ENCODE data around the gene IGSF3.
"Not testable (repeated sequence)": the region's sequence is repeated elsewhere in the genome, so short reads cannot be mapped to it uniquely, and the experiment has no call there.

The IGSF3 gene

GRCh38 chr1:116595946-116596741 is 71.4 kb downstream of the IGSF3 start:
- DNase-seq = peak; percentile 34

- DNase-seq = not testable (repeated sequence)
Observed at GRCh38 chr1:116595065-116595840, 72.3 kb downstream of the IGSF3 start.

- not testable (repeated sequence) for DNase-seq
Observed at GRCh38 chr1:116593977-116594376, 73.6 kb downstream of the IGSF3 start.

GRCh38 chr1:116593401-116593800 is 74.1 kb downstream of the IGSF3 start:
- not testable (repeated sequence) for DNase-seq

GRCh38 chr1:116591951-116592605 is 75.5 kb downstream of the IGSF3 start:
- not testable (repeated sequence) for DNase-seq

- DNase-seq = peak; percentile 42
Observed at GRCh38 chr1:116591006-116591950, 76.3 kb downstream of the IGSF3 start.

GRCh38 chr1:116590359-116591005 is 77.1 kb downstream of the IGSF3 start:
- DNase-seq = not testable (repeated sequence)

GRCh38 chr1:116589101-116589735 is 78.3 kb downstream of the IGSF3 start:
- peak; percentile 58 for DNase-seq

GRCh38 chr1:116587501-116588227 is 79.9 kb downstream of the IGSF3 start:
- no peak for DNase-seq

- DNase-seq = peak; percentile 28
Observed at GRCh38 chr1:116586741-116587143, 80.8 kb downstream of the IGSF3 start.

- DNase-seq = peak; percentile 40
Observed at GRCh38 chr1:116585886-116586285, 81.6 kb downstream of the IGSF3 start.

GRCh38 chr1:116581323-116581885 is 86.1 kb downstream of the IGSF3 start:
- no peak for DNase-seq

- no peak for DNase-seq
Observed at GRCh38 chr1:116580446-116581322, 86.8 kb downstream of the IGSF3 start.

- DNase-seq = no peak
Observed at GRCh38 chr1:116579259-116579875, 88.2 kb downstream of the IGSF3 start.

- no peak for DNase-seq
Observed at GRCh38 chr1:116578581-116578980, 89.0 kb downstream of the IGSF3 start.

- no peak for DNase-seq
Observed at GRCh38 chr1:116577759-116578314, 89.7 kb downstream of the IGSF3 start.

GRCh38 chr1:116574581-116575291 is 92.8 kb downstream of the IGSF3 start:
- peak; percentile 68 for DNase-seq
